ENCODE data around the gene RSPH6A.
"Not testable (repeated sequence)": the region's sequence is repeated elsewhere in the genome, so short reads cannot be mapped to it uniquely, and the experiment has no call there.

The RSPH6A gene

GRCh38 chr19:45764475-45764874 lies 50.6 kb downstream of the RSPH6A start:
- DNase-seq = no peak

DNA sequence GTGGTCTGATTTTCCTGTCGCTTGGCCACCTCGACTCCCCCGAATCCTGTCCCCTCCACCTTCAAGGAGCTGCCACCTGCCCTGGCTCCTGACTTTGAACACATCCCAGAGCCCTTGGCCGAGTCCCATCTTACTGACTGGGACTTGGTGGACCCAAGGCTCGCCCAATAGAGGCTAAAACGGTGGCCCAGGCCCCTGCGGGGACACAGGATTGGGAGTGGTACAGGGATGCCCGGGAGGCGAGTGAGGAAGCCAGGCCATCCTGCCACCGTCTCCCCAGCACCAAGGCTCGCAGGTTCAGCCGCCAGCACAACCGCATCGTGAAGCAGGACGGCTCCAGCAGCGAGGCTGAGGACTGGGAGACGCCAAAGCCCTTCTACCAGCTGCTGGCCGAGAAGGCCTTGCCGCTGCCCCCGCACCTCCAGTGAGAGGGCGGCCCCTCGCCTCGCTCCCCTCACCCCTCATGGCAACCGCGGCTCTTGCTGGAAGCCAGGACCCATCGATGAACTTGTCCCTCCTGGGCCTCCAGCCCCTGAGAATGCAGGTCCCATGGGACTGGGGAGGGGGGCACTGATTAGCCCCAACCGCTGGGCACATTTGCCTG lies 51.3 kb downstream of the RSPH6A start:
- DNase-seq = no peak

DNA sequence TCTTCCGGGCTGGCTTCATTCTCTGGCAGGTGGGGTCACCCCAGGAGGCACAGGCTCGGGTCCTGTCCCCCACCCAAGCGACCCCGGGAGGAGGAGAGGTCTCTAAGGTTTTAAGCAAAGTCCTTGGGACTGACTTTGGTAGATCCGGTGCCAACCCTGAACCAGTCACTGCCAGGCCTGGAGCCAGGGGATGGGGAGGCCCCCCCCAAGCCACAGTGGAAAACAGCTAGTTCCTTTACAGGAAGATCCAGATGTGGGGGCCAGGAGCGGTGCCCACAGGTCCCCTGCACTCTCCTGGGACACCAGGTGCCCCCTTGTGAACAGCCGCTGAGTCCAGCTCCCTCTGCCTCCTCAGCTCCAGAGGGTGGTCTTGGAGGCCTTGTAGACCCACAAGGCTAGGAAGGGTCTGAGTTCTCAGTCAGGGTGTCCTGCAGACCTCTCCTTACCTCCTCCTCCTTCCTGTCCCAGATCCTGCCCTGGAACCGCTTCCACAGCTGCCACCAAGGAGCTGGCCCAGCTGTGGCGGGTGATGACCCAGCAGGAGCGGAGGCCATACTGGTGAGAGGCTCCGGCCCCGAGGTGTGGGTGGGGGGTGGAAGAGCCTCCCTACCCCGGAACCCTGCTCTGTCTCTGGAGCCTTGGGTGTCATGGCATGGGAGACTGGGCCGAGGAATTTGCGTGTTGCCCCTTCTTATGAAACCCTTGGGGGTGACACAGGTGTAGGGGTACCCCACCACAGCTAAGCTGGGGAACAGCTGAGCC lies 52.1 kb downstream of the RSPH6A start:
- no peak for DNase-seq

GRCh38 chr19:45761714-45762113 lies 53.4 kb downstream of the RSPH6A start:
- no peak for DNase-seq

GRCh38 chr19:45758921-45759320 lies 56.2 kb downstream of the RSPH6A start:
- no peak for DNase-seq

DNA sequence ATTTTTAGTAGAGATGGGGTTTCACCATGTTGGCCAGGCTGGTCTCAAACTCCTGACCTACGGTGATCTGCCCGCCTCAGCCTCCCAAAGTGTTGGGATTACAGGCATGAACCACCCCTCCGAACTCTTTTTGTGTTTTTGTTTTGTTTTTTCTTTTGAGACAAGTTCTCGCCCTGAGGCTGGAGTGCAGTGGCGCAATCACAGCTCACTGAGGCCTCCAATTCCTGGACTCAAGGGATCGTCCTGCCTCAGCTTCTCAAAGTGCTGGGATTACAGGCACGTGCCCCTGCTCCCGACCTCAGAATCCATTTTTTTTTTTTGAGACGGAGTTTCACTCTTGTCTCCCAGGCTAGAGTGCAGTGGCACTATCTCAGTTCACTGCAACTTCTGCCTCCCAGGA lies 57.4 kb downstream of the RSPH6A start:
- no peak for DNase-seq

GRCh38 chr19:45754323-45754722 lies 60.8 kb downstream of the RSPH6A start:
- DNase-seq = no peak

GRCh38 chr19:45753548-45753947 lies 61.6 kb downstream of the RSPH6A start:
- no peak for DNase-seq

- DNase-seq = no peak
Measured at GRCh38 chr19:45752639-45753038, 62.5 kb downstream of the RSPH6A start.

DNA sequence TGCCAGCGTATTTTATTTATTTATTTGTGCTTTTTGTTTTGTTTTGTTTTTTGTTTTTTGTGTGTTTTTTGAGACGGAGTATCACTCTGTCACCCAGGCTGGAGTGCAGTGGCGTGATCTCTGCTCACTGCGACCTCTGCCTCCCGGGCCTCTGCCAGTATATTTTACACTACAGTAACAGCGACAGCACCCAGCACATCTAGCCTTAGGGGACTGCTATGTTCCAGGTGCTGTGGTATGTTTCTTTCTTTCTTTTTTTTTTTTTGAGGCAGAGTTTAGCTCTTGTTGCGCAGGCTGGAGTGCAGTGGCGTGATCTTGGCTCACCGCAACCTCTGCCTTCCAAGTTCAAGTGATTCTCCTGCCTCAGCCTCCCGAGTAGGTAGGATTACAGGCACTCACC lies 63.6 kb downstream of the RSPH6A start:
- not testable (repeated sequence) for DNase-seq

DNA sequence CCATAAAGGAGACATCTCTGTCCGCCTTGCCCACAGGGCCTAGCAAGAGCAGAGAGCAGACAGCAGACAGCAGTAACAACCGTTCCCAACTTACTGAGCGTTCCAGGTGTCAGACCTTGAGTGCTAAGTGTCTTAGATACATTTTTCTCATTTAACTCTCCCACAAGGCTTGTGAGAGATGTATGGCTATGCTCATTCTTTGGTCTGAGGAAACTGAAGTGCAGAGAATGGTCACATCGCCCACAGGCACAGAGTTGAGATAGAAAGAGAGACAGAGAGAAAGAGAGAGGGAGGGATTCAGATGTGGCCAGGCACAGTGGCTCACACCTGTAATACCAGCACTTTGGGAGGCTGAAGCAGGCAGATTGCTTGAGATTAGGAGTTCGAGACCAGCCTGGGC lies 67.6 kb downstream of the RSPH6A start:
- no peak for DNase-seq

DNA sequence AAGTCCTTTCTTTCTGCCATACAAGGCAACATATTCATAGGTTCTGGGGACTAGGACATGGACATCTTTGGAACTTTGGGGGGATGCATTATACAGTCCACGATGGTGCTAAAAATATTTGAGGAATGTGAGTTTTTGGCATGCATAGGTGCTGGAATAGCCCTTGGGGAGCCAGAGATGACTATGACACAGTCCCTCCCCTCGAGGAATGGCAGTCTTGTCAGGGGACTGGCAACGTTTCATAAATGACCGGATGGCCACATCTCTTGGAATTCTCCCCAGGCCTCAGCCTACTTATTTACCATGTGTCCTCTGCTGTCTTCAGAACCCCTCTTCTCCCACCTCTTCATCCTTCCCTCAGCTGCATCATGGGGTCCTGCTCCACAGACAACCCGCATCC lies 68.2 kb downstream of the RSPH6A start:
- DNase-seq = no peak
